GM12878 (cell line): ENCODE data around the gene INTS7. TPM values are rescaled to one million over a fixed set of nuclear protein-coding genes. Genes with fewer than 3 reads are reported as not detected.

Experiments used
- ATAC-seq: fragments of 200-7000 bp; cut with Tn5 transposase; 3 replicates; pipeline ENCODE4 v1.9.1; 2020; ENCODE audit warnings: mild to moderate bottlenecking, moderate library complexity
- BruUV-seq: library from RNA; stranded (reverse); fragments of 400-500 nt; replicated peaks from 2 replicates; lab custom pipeline; 2021; lab: Mats Ljungman, UMichigan
- CTCF ChIA-PET: fragments of 300-600 bp; sonication (Branson Sonifier 250); formaldehyde crosslinking; extraction: SDS; loops from one replicate; lab custom pipeline; 2021; ENCODE audit warnings: inconsistent platforms; lab: Yijun Ruan, JAX
- POLR2A ChIA-PET: fragments of 350-600 bp; formaldehyde crosslinking; extraction: SDS; loops from one replicate; lab custom pipeline; 2021; ENCODE audit warnings: inconsistent platforms; lab: Charles Lee
- RAD21 ChIA-PET: fragments of 300-600 bp; sonication (Branson Sonifier 250); formaldehyde crosslinking; loops from one replicate; lab custom pipeline; 2023; ENCODE audit warnings: antibody characterized with exemption; ENCODE audit not compliant: unreplicated experiment; lab: Charles Lee
- SMC1A ChIA-PET: fragments of 300-600 bp; sonication (Branson Sonifier 250); formaldehyde crosslinking; loops from one replicate; lab custom pipeline; 2023; ENCODE audit not compliant: unreplicated experiment, uncharacterized antibody; lab: Charles Lee
- DNase-seq: peaks from one replicate; pipeline ENCODE4 v3.0.0-alpha.2; 2011; ENCODE audit warnings: low read depth, low spot score
- FAIRE-seq: peaks from 3 replicates; lab custom pipeline; 2011; peaks lifted over from hg19 to GRCh38; lab: Jason Lieb, UNC
- H2AFZ ChIP-seq: 2 replicates; pipeline ENCODE4 v1.6.0; 2011; ENCODE audit warnings: low read depth, low read length, control low read depth; ENCODE audit not compliant: control insufficient read depth
- H3K27ac ChIP-seq: 2 replicates; pipeline ENCODE4 v1.5.1; 2011; ENCODE audit warnings: control low read depth; ENCODE audit not compliant: control insufficient read depth, insufficient read depth
- H3K27me3 ChIP-seq, 2 experiments: replicated peaks in 1 of 2; 2 replicates each; pipeline versions ENCODE4 v1.6.0 to v1.6.1; 2011; ENCODE audit warnings: low read length in 1 of 2; ENCODE audit not compliant: control insufficient read depth in 2 of 2, insufficient read depth in 2 of 2
- H3K36me3 ChIP-seq, 2 experiments: 2 replicates each; pipeline ENCODE4 v1.5.1; 2011; ENCODE audit warnings: low read length in 1 of 2; ENCODE audit not compliant: control insufficient read depth in 2 of 2, insufficient read depth in 2 of 2
- H3K4me1 ChIP-seq: 2 replicates; pipeline ENCODE4 v1.6.1; 2011; ENCODE audit warnings: mild to moderate bottlenecking, low read length, moderate library complexity, mixed read lengths; ENCODE audit not compliant: control insufficient read depth, insufficient read depth
- H3K4me2 ChIP-seq: 2 replicates; pipeline ENCODE4 v1.6.0; 2011; ENCODE audit warnings: control low read depth; ENCODE audit not compliant: control insufficient read depth, insufficient read depth
- H3K4me3 ChIP-seq: fragments of 200-600 bp; sonication (generic); 2 replicates; pipeline ENCODE4 v1.5.1; 2016
- H3K79me2 ChIP-seq: 2 replicates; pipeline ENCODE4 v1.6.0; 2011; ENCODE audit warnings: low read length; ENCODE audit not compliant: control insufficient read depth, insufficient read depth
- H3K9ac ChIP-seq: 2 replicates; pipeline ENCODE4 v1.8.0; 2011; ENCODE audit warnings: low read length, control low read depth, mixed read lengths; ENCODE audit not compliant: control insufficient read depth, insufficient read depth
- H3K9me3 ChIP-seq: replicated peaks from 3 replicates; pipeline ENCODE4 v1.5.1; 2011; ENCODE audit warnings: mild to moderate bottlenecking, low read length; ENCODE audit not compliant: control insufficient read depth, insufficient read depth
- H4K20me1 ChIP-seq: 2 replicates; pipeline ENCODE4 v1.6.0; 2011; ENCODE audit not compliant: control insufficient read depth, insufficient read depth
- BHLHE40 ChIP-seq, 2 experiments: fragments of 450-650 bp in 1 of 2; IDR thresholded peaks; 2 replicates each; pipeline ENCODE4 v1.6.1; 2011 to 2017; ENCODE audit warnings: low read depth in 2 of 2, borderline replicate concordance in 1 of 2, improper control_type of control experiment in 1 of 2, low read length in 1 of 2, mild to moderate bottlenecking in 1 of 2
- BMI1 ChIP-seq: fragments of 450-650 bp; IDR thresholded peaks from 2 replicates; pipeline ENCODE4 v1.6.1; 2016; ENCODE audit warnings: mild to moderate bottlenecking, moderate library complexity, borderline replicate concordance
- CREB1 ChIP-seq: IDR thresholded peaks from 2 replicates; pipeline ENCODE4 v1.6.1; 2012; ENCODE audit warnings: low read depth, mild to moderate bottlenecking, inconsistent platforms
- FOS ChIP-seq: IDR thresholded peaks from 3 replicates; pipeline ENCODE4 v1.6.1; 2011; ENCODE audit warnings: borderline replicate concordance; ENCODE audit not compliant: insufficient read length; ENCODE audit errors: extremely low read depth
- IRF4 ChIP-seq: IDR thresholded peaks from 2 replicates; pipeline ENCODE4 v1.6.1; 2011; ENCODE audit warnings: low read depth, low read length
- JUNB ChIP-seq: IDR thresholded peaks from 2 replicates; pipeline ENCODE4 v1.6.1; 2016; ENCODE audit warnings: antibody characterized with exemption, mild to moderate bottlenecking
- NFXL1 ChIP-seq: fragments of 450-650 bp; IDR thresholded peaks from 2 replicates; pipeline ENCODE4 v1.6.1; 2017; ENCODE audit warnings: antibody characterized with exemption, mild to moderate bottlenecking, borderline replicate concordance
- NFYA ChIP-seq: IDR thresholded peaks from 2 replicates; pipeline ENCODE4 v1.6.1; 2011; ENCODE audit warnings: low read depth, mild to moderate bottlenecking, low read length, improper control_type of control experiment, borderline replicate concordance
- POU2F2 ChIP-seq: IDR thresholded peaks from 3 replicates; pipeline ENCODE4 v1.6.1; 2011; ENCODE audit warnings: low read depth, mild to moderate bottlenecking, low read length, borderline replicate concordance
- STAT1 ChIP-seq: fragments of 450-650 bp; conservative IDR thresholded peaks from 2 replicates; pipeline ENCODE4 v1.6.1; 2014; ENCODE audit warnings: antibody characterized with exemption, mild to moderate bottlenecking
- ZNF207 ChIP-seq: fragments of 450-650 bp; IDR thresholded peaks from 2 replicates; pipeline ENCODE4 v1.6.1; 2014; ENCODE audit warnings: antibody characterized with exemption, mild to moderate bottlenecking, borderline replicate concordance
- ZNF24 ChIP-seq: fragments of 450-650 bp; IDR thresholded peaks from 2 replicates; pipeline ENCODE4 v1.6.1; 2017; ENCODE audit warnings: antibody characterized with exemption, mild to moderate bottlenecking
- ZSCAN29 ChIP-seq: fragments of 450-650 bp; IDR thresholded peaks from 2 replicates; pipeline ENCODE4 v1.6.1; 2017; ENCODE audit warnings: mild to moderate bottlenecking, moderate library complexity
- WGBS: methylation state at CpG from one replicate; pipeline ENCODE4 v1.1.6; 2016; ENCODE audit warnings: low lambda C conversion rate; ENCODE audit not compliant: insufficient replicate concordance, insufficient coverage; ENCODE audit errors: missing lambda C conversion rate; 5-methylcytosine and 5-hydroxymethylcytosine counted together
- in situ Hi-C: fragments of 300-500 bp; cut with MboI; formaldehyde crosslinking; loops from 9 replicates; pipeline ENCODE4 v1.14.3; 2018; ENCODE audit warnings: mixed read lengths
- intact Hi-C: fragments of 100-400 bp; cut with micrococcal nuclease; formaldehyde crosslinking; loops from one replicate; pipeline ENCODE4 v1.14.2; 2022; ENCODE audit not compliant: unreplicated experiment
- polyA plus RNA-seq, 11 experiments: library from polyadenylated mRNA; depleted of rRNA in 4 of 11; unstranded in 6 of 11; stranded (reverse) in 5 of 11; fragments of >200 nt; fragmentation: Nextera tagmentation in 4 of 11; fragmentation: Illumina TruSeq in 1 of 11; extraction: Ambion mirVana in 4 of 11; extraction: Trizol in 1 of 11; gene quantifications; 1 replicate in 1 of 11; 2 replicates in 10 of 11; pipeline versions ENCODE4 v1.2.1 to v1.2.3, GENCODE V29; 2011 to 2016; ENCODE audit warnings: inconsistent platforms in 2 of 11, missing spikeins in 2 of 11, low read depth in 1 of 11
- total RNA-seq, 4 experiments: library from RNA; depleted of rRNA in 3 of 4; stranded (reverse); fragments of >200 nt in 3 of 4; fragmentation: Illumina TruSeq in 1 of 4; extraction: Trizol in 1 of 4; gene quantifications; 2 replicates each; pipeline versions ENCODE4 v1.2.1 to v1.2.3, GENCODE V29; 2013 to 2021
- TF ChIP-seq, protein P1 (sequence below): fragments of 450-650 bp; IDR thresholded peaks from 2 replicates; pipeline ENCODE4 v1.6.1; 2017; ENCODE audit warnings: low read depth, mild to moderate bottlenecking, moderate library complexity
- TF ChIP-seq, protein P2 (sequence below): fragments of 450-650 bp; IDR thresholded peaks from 2 replicates; pipeline ENCODE4 v1.6.1; 2016; ENCODE audit warnings: mild to moderate bottlenecking

The INTS7 gene
- total and polyA plus RNA-seq, 10 of the 15 experiments (the other 5 are each of a cell fraction or from before 2014, with no cell fraction given), result 17.1 to 49.1 (median 26.8) TPM

- in situ Hi-C loops, result no loop called here
- POLR2A ChIA-PET, result interaction anchor here (0.6 kb wide), 1 partner anchor 321 kb away, joined by 4 read pairs; no protein-coding TSS in a partner anchor
- Histone ChIP-seq H3K4me1 (peaks cover 21% of the 10 kb centered on the region), H3K4me3 (no peak overlapping the region), H3K27ac (no peak overlapping the region), H4K20me1 (no peaks in the 10 kb centered on the region)
- TF ChIP-seq STAT1, result no peak
- TF ChIP-seq, protein P1, sequence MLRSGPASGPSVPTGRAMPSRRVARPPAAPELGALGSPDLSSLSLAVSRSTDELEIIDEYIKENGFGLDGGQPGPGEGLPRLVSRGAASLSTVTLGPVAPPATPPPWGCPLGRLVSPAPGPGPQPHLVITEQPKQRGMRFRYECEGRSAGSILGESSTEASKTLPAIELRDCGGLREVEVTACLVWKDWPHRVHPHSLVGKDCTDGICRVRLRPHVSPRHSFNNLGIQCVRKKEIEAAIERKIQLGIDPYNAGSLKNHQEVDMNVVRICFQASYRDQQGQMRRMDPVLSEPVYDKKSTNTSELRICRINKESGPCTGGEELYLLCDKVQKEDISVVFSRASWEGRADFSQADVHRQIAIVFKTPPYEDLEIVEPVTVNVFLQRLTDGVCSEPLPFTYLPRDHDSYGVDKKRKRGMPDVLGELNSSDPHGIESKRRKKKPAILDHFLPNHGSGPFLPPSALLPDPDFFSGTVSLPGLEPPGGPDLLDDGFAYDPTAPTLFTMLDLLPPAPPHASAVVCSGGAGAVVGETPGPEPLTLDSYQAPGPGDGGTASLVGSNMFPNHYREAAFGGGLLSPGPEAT, result no peak
- TF ChIP-seq ZNF24, result no peak
- TF ChIP-seq, all 136 proteins: peak for 0
- H3K79me2 ChIP-seq, result no peaks in the 10 kb centered on the region; the same call in 1 of the 2 replicates
- ChIA-PET SMC1A (interaction anchor here (0.6 to 2.1 kb wide), 4 partner anchors 10 to 230 kb away, joined by 3 to 8 read pairs (median 5); no protein-coding TSS in a partner anchor), RAD21 (interaction anchor here (1.3 kb wide), 1 partner anchor 10 kb away, joined by 3 read pairs; no protein-coding TSS in a partner anchor), CTCF (no interaction called here)
- H3K9ac ChIP-seq, result no peak overlapping the region
- 84% methylated on average over 9 of the region's 9 CpGs for WGBS
- no peaks in the 10 kb centered on the region for H3K36me3 ChIP-seq
- FAIRE-seq, result no peak
- no peak for ATAC-seq
- BruUV-seq, result no TSS peak
- H3K27me3 ChIP-seq, result no peaks in the 10 kb centered on the region
- H3K4me2 ChIP-seq, result no peak overlapping the region
- intact Hi-C loops, result no loop called here
- H3K9me3 ChIP-seq, result no peaks in the 10 kb centered on the region
- no peak overlapping the region for H2AFZ ChIP-seq
- no peak for DNase-seq
These were observed 106.2 kb downstream of the INTS7 start for GRCh38 chr1:211928993-211929637.

DNA sequence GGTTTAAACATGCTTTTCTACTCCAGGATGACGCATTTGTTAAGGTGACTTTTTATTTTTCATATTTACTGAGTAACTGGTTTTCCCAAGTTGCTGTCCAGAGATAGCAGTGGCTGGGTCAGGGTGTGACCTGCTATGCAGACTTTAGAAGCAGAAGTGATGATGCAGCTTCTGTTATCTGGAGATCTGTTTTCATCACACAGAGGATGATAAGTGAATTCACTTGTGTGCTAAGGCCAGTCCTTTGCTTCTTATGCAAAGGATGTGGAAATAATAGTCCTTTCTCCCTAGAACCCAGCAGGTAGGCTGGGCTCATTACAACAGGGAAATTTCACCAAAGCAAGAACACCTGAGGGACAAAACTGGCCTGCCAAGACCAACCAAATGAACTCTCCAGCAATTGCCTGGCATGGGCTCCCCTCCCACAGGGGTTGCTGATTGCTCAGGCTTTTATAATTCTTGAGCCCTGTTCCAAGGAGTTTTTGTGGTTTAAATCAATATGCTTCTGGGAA lies 107.0 kb downstream of the INTS7 start:
- Histone ChIP-seq H4K20me1 (no peaks in the 10 kb centered on the region), H3K9ac (no peak overlapping the region), H3K9me3 (no peaks in the 10 kb centered on the region), H3K79me2 (no peaks in the 10 kb centered on the region; the same call in 1 of the 2 replicates), H3K27me3 (no peaks in the 10 kb centered on the region), H3K4me1 (peaks cover 14% of the 10 kb centered on the region), H3K4me3 (no peak overlapping the region), H2AFZ (no peak overlapping the region), H3K27ac (no peak overlapping the region), H3K36me3 (no peaks in the 10 kb centered on the region), H3K4me2 (no peak overlapping the region)
- DNase-seq, result no peak
- CTCF ChIA-PET, result no interaction called here
- SMC1A ChIA-PET, result interaction anchor here (1.7 kb wide), 1 partner anchor 12 kb away, joined by 5 read pairs; no protein-coding TSS in a partner anchor
- ATAC-seq, result no peak
- RAD21 ChIA-PET, result no interaction called here
- intact Hi-C loops, result no loop called here
- no TSS peak for BruUV-seq
- POLR2A ChIA-PET, result no interaction called here
- in situ Hi-C loops, result no loop called here
- 71% methylated on average over 1 of the region's 1 CpG for WGBS
- no peak for FAIRE-seq
- TF ChIP-seq NFYA (no peak), BMI1 (no peak), CREB1 (no peak), ZNF207 (no peak), JUNB (no peak), FOS (no peak), ZSCAN29 (no peak), NFXL1 (no peak), POU2F2 (no peak), BHLHE40 (IDR thresholded peaks at IDR 0.05; ENCODE audit: borderline replicate concordance in 1 of 2, low read depth in 2 of 2, low read length in 1 of 2) (no peak), IRF4 (no peak)
- TF ChIP-seq, protein P2, sequence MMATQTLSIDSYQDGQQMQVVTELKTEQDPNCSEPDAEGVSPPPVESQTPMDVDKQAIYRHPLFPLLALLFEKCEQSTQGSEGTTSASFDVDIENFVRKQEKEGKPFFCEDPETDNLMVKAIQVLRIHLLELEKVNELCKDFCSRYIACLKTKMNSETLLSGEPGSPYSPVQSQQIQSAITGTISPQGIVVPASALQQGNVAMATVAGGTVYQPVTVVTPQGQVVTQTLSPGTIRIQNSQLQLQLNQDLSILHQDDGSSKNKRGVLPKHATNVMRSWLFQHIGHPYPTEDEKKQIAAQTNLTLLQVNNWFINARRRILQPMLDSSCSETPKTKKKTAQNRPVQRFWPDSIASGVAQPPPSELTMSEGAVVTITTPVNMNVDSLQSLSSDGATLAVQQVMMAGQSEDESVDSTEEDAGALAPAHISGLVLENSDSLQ, result no peak
